ENCODE measurements around the gene DCANP1. TPM values are rescaled to one million over a fixed set of nuclear protein-coding genes. Genes with fewer than 3 reads are reported as not detected.

DCANP1 gene
- total and polyA plus RNA-seq, 2 donors (not counting 3 experiments of a cell fraction or from before 2014, with no cell fraction given) = not detected

DNA sequence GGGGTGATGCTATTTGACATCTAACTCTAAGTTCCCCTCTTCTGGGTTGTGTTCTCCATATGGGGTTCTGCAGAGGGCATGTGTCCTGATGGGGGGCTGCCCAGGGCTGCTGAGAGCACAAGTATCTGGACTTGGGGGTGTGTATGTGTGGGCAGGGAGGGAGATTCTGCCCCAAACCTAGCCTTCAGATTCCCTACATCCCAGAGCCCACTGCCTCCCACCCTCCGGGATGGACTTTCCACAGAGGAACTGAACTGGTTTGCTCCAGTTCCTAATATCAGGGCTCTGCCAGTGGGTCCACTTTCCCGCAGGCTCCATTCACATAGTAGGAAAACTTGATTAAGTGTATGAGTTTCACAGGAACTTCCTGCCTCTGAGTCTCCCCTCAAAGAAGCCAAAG, 21.4 kb upstream of the DCANP1 start:
- H3K4me1 ChIP-seq (ENCODE audit: control insufficient read depth, extremely low read depth, insufficient read depth, low read length) = peaks cover 3% of the 10 kb centered on the region

More for the DNA sequence above, 21.4 kb upstream of the DCANP1 start:
- Histone ChIP-seq H4K20me1 (replicated peaks; ENCODE audit: control insufficient read depth, extremely low read depth, insufficient read depth, low read length) (no peaks in the 10 kb centered on the region), H3K27ac (ENCODE audit: insufficient read depth, low read depth, low read length) (no peak overlapping the region), H3K9me1 (replicated peaks; ENCODE audit: control insufficient read depth, extremely low read depth, insufficient read depth, low read length) (no peaks in the 10 kb centered on the region), H3K27me3 (ENCODE audit: control insufficient read depth in 2 of 2, insufficient read depth in 2 of 2, low read length in 2 of 2) (peaks cover 38 to 57% of the 10 kb centered on the region in 2 experiments), H2AFZ (ENCODE audit: low read depth, low read length) (no peak overlapping the region), H3K36me3 (ENCODE audit: control insufficient read depth in 2 of 2, extremely low read depth in 1 of 2, insufficient read depth in 2 of 2, low read length in 2 of 2) (no peaks in the 10 kb centered on the region), H3K79me2 (ENCODE audit: control insufficient read depth, insufficient read depth, low read length) (no peaks in the 10 kb centered on the region), H3K4me2 (ENCODE audit: insufficient read depth, low read length) (no peak overlapping the region), H3K9me3 (replicated peaks; ENCODE audit: control insufficient read depth, insufficient read depth, low read length) (no peaks in the 10 kb centered on the region), H3K9ac (replicated peaks; ENCODE audit: extremely low read depth, insufficient read depth, low read length) (no peak overlapping the region), H3K4me3 (replicated peaks in 1 of 3; ENCODE audit: insufficient read depth in 1 of 3, low read depth in 1 of 3, low read length in 3 of 3) (no peak overlapping the region)
- intact Hi-C loops (cut with micrococcal nuclease) = no loop called here
- TF ChIP-seq EZH2 (IDR thresholded peaks at IDR 0.05; ENCODE audit: borderline replicate concordance, low read depth, low read length, severe bottlenecking) = no peak
- no peak for TF ChIP-seq POLR2AphosphoS5 (IDR thresholded peaks at IDR 0.05; ENCODE audit: insufficient read depth, low read depth, low read length)
- TF ChIP-seq FOS (IDR thresholded peaks at IDR 0.05; ENCODE audit: borderline replicate concordance, insufficient read depth, low read length) = no peak
- TF ChIP-seq JUN (IDR thresholded peaks at IDR 0.05; ENCODE audit: borderline replicate concordance, insufficient read depth, insufficient read length, low read depth) = no peak
- TF ChIP-seq POLR2A (IDR thresholded peaks at IDR 0.05; ENCODE audit: low read depth, low read length) = no peak
- TF ChIP-seq, protein P1, sequence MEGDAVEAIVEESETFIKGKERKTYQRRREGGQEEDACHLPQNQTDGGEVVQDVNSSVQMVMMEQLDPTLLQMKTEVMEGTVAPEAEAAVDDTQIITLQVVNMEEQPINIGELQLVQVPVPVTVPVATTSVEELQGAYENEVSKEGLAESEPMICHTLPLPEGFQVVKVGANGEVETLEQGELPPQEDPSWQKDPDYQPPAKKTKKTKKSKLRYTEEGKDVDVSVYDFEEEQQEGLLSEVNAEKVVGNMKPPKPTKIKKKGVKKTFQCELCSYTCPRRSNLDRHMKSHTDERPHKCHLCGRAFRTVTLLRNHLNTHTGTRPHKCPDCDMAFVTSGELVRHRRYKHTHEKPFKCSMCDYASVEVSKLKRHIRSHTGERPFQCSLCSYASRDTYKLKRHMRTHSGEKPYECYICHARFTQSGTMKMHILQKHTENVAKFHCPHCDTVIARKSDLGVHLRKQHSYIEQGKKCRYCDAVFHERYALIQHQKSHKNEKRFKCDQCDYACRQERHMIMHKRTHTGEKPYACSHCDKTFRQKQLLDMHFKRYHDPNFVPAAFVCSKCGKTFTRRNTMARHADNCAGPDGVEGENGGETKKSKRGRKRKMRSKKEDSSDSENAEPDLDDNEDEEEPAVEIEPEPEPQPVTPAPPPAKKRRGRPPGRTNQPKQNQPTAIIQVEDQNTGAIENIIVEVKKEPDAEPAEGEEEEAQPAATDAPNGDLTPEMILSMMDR (IDR thresholded peaks at IDR 0.05; ENCODE audit: extremely low read depth in 1 of 2, insufficient read depth in 1 of 2, low read depth in 1 of 2, low read length in 2 of 2) = no peak
- TF ChIP-seq, protein P2, sequence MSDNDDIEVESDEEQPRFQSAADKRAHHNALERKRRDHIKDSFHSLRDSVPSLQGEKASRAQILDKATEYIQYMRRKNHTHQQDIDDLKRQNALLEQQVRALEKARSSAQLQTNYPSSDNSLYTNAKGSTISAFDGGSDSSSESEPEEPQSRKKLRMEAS (IDR thresholded peaks at IDR 0.05; ENCODE audit: insufficient read depth, insufficient read length) = no peak
- TF ChIP-seq GATA2 (IDR thresholded peaks at IDR 0.05; ENCODE audit: insufficient read depth, insufficient read length, low read depth, low read length) = no peak
- TF ChIP-seq MYC (IDR thresholded peaks at IDR 0.05; ENCODE audit: low read depth, low read length) = no peak
- no TSS peak for BruUV-seq (replicated peaks)
- FAIRE-seq (no peak), DNase-seq (ENCODE audit: low read depth, low spot score) (no peak)
- POLR2A ChIA-PET = no interaction called here
- CTCF ChIA-PET = interaction anchor here (1.3 to 21.5 kb wide), 4 partner anchors 11 to 99 kb away, joined by 5 to 664 read pairs (median 337); no protein-coding TSS in a partner anchor
- dilution Hi-C loops (cut with MboI; ENCODE audit: extremely low pct_ligation_motif_present, low sequenced_read_pairs) = loop anchor here (25.0 kb wide), 1 partner anchor 94 kb away; no protein-coding TSS in a partner anchor

Data from endothelial cell of umbilical vein (primary cell).